Measurements from ENCODE around the gene SLC9A7. TPM values are rescaled to one million over a fixed set of nuclear protein-coding genes. Genes with fewer than 3 reads are reported as not detected.

The SLC9A7 gene
- total and polyA plus RNA-seq, 2 experiments from 2014 or later = 2.5 to 15.4 TPM

GRCh38 chrX:46602468-46603102 lies 156.3 kb downstream of the SLC9A7 start (continued):
- TF ChIP-seq REST (IDR thresholded peaks at IDR 0.05; ENCODE audit: unreplicated experiment) (no peak), ZNF114 (CRISPR knock-in tag; IDR thresholded peaks at IDR 0.05) (no peak), ZNF331 (CRISPR knock-in tag; IDR thresholded peaks at IDR 0.05; ENCODE audit: low read depth) (no peak)

- Histone ChIP-seq H3K36me3 (ENCODE audit: insufficient read depth) (no peaks in the 10 kb centered on the region), H3K27ac (ENCODE audit: low read depth) (no peak overlapping the region), H3K4me2 (no peak overlapping the region), H3K4me3 (no peak overlapping the region), H3K27me3 (ENCODE audit: insufficient read depth) (no peaks in the 10 kb centered on the region), H3K4me1 (ENCODE audit: insufficient read depth) (no peaks in the 10 kb centered on the region), H2AFZ (no peak overlapping the region), H3F3A (replicated peaks; ENCODE audit: low read depth) (no peaks in the 10 kb centered on the region), H3K79me2 (replicated peaks; ENCODE audit: insufficient read depth) (0 out of 2 replicates have a peak, but pooled peaks cover 3% of the 10 kb centered on the region), H3K9me2 (ENCODE audit: insufficient read depth) (no peaks in the 10 kb centered on the region), H4K20me1 (replicated peaks; ENCODE audit: insufficient read depth) (no peaks in the 10 kb centered on the region)
- H3K27ac Mint-ChIP-seq = no peak overlapping the region
- no peak for DNase-seq (ENCODE audit: low spot score)
- peaks cover 2% of the 10 kb centered on the region for H3K27me3 Mint-ChIP-seq (ENCODE audit: insufficient read depth, low read depth, poor library complexity)
- peaks cover 13% of the 10 kb centered on the region; the same call in 2 of the 3 replicates for H3K36me3 Mint-ChIP-seq (ENCODE audit: low read depth)
- H3K4me1 Mint-ChIP-seq = peaks cover 9% of the 10 kb centered on the region
- no peak overlapping the region for H3K4me3 Mint-ChIP-seq
- no peak for ATAC-seq
- TF ChIP-seq NANOG (IDR thresholded peaks at IDR 0.05; ENCODE audit: borderline replicate concordance) (no peak), CTCF (conservative IDR thresholded peaks at IDR 0.05; ENCODE audit: low read depth in 2 of 2) (no peak), JUNB (IDR thresholded peaks at IDR 0.05; ENCODE audit: unreplicated experiment) (no peak), ZNF331 (CRISPR knock-in tag; IDR thresholded peaks at IDR 0.05; ENCODE audit: low read depth) (no peak), EZH2phosphoT487 (IDR thresholded peaks at IDR 0.05; ENCODE audit: unreplicated experiment) (no peak), CREB1 (CRISPR knock-in tag; IDR thresholded peaks at IDR 0.05; ENCODE audit: low read depth) (no peak), STAT1 (IDR thresholded peaks at IDR 0.05; ENCODE audit: unreplicated experiment) (no peak), ZNF114 (CRISPR knock-in tag; IDR thresholded peaks at IDR 0.05) (no peak), POLR2AphosphoS5 (IDR thresholded peaks at IDR 0.05; ENCODE audit: low read depth) (no peak), ZNF462 (CRISPR knock-in tag; IDR thresholded peaks at IDR 0.05) (no peak), ETS1 (IDR thresholded peaks at IDR 0.05) (no peak), EZH2 (IDR thresholded peaks at IDR 0.05; ENCODE audit: low read depth, unreplicated experiment) (no peak)
- H3K9me3 Mint-ChIP-seq = no peaks in the 10 kb centered on the region
Observed at GRCh38 chrX:46601283-46601682, 157.6 kb downstream of the SLC9A7 start.

Data from GM23338 (cell line).